Adrenal gland (tissue), 5 donors: ENCODE data around the gene RBM28.

Experiments used
- POLR2A ChIP-seq, 2 donors: fragments of 450-650 bp; IDR thresholded peaks; one replicate each; pipeline ENCODE4 v1.6.1; 2017; ENCODE audit warnings: antibody characterized with exemption in 2 of 2, mild to moderate bottlenecking in 2 of 2, moderate library complexity in 1 of 2
- TF ChIP-seq, protein P1 (sequence below), 6 experiments: fragments of 450-650 bp in 4 of 6; fragments of 200-600 bp in 2 of 6; sonication (generic) in 1 of 6; IDR thresholded peaks; 1 replicate in 5 of 6; 2 replicates in 1 of 6; pipeline versions ENCODE4 v1.5.1 to v1.8.0; 2016 to 2021; ENCODE audit warnings: antibody characterized with exemption in 6 of 6, mild to moderate bottlenecking in 2 of 6, moderate library complexity in 1 of 6
- donor health status: DM: no; HTN: no; CAD: no.

DNA sequence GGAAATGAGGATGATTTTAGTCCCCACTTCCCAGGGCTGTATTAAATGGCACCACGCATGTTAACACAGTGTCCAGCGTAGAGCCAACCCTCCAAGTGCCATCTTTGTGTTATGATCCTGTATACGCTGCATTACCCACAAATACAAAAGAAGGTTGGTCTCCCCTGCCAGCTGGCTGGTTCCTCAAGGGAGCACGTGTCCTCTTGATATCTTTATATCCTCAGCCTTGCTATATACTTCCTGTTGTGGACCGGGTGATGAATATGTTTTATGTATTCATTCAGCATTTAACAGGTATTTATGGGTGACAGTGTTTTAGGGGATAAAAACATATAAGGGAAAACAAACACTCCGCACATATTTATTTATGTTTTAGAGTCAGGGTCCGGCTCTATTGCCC is 41.0 kb upstream of the RBM28 start:
- TF ChIP-seq, protein P1, sequence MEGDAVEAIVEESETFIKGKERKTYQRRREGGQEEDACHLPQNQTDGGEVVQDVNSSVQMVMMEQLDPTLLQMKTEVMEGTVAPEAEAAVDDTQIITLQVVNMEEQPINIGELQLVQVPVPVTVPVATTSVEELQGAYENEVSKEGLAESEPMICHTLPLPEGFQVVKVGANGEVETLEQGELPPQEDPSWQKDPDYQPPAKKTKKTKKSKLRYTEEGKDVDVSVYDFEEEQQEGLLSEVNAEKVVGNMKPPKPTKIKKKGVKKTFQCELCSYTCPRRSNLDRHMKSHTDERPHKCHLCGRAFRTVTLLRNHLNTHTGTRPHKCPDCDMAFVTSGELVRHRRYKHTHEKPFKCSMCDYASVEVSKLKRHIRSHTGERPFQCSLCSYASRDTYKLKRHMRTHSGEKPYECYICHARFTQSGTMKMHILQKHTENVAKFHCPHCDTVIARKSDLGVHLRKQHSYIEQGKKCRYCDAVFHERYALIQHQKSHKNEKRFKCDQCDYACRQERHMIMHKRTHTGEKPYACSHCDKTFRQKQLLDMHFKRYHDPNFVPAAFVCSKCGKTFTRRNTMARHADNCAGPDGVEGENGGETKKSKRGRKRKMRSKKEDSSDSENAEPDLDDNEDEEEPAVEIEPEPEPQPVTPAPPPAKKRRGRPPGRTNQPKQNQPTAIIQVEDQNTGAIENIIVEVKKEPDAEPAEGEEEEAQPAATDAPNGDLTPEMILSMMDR (IDR thresholded peaks at IDR 0.05) = no peak
- TF ChIP-seq POLR2A (IDR thresholded peaks at IDR 0.05) = no peak
